ENCODE data around the gene GRIP2. TPM values are rescaled to one million over a fixed set of nuclear protein-coding genes. Genes with fewer than 3 reads are reported as not detected.

GRIP2 gene
- total and polyA plus RNA-seq, 9 donors = 1.1 to 19.4 (median 5.4) TPM

DNA sequence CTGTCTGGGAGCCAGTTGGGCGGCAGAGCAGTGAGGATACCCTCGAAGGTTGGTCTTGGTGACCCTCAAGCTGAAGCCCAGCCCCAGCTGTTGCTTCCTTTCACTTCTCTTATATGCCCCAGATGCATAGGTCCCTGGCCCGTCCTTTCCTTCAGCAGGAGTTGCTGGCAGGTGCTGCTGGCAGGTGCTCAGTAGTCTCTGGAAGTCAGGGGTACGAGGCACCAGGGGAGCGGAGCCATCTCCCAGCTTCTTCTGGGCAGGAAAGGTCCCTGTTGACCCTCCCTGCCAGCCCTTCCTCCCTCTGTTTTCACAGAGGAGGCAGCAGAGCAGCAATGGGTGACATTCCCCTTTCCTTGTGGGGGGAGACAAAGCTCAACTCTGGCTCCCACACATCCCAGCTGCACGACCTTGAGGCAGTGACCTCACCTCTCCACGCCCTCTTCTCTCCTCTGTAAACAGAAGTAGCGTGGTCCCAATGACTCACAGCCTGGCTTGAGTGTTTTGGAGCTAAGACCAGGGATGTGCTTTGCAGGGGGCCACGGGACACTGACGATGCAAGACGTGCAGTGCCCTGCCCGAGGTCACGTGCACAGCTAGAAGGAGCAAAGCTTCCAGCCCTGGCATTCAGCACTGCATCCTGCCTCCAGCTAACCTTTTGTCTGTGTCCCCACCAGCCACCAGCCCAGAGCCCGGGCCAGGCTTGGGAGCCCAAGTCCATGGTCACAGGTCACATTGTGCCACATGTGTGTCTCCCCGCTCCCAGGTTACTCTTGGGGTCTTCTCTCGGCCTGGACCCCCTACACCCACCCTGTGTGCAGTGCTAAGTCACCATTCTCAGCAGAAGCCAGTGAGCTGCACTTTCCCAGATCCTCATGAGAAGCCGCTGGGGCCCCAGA is 88.0 kb downstream of the GRIP2 start:
- peak; percentile 85 to 93 (median 89) for DNase-seq
- Histone ChIP-seq H3K9me3 (no peaks in the 10 kb centered on the region), H3K27ac (peak overlapping the region; percentile 88 to 92), H3K36me3 (no peaks in the 10 kb centered on the region), H3K27me3 (no peaks in the 10 kb centered on the region), H3K4me3 (no peak overlapping the region), H3K4me1 (ENCODE audit: insufficient read depth) (peaks cover 35% of the 10 kb centered on the region)
- TF ChIP-seq, protein P1, sequence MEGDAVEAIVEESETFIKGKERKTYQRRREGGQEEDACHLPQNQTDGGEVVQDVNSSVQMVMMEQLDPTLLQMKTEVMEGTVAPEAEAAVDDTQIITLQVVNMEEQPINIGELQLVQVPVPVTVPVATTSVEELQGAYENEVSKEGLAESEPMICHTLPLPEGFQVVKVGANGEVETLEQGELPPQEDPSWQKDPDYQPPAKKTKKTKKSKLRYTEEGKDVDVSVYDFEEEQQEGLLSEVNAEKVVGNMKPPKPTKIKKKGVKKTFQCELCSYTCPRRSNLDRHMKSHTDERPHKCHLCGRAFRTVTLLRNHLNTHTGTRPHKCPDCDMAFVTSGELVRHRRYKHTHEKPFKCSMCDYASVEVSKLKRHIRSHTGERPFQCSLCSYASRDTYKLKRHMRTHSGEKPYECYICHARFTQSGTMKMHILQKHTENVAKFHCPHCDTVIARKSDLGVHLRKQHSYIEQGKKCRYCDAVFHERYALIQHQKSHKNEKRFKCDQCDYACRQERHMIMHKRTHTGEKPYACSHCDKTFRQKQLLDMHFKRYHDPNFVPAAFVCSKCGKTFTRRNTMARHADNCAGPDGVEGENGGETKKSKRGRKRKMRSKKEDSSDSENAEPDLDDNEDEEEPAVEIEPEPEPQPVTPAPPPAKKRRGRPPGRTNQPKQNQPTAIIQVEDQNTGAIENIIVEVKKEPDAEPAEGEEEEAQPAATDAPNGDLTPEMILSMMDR (IDR thresholded peaks at IDR 0.05) = no peak
- no peak for TF ChIP-seq EP300 (IDR thresholded peaks at IDR 0.05)
- intact Hi-C loops (cut with DNase I) = loop anchor here in 3 of 4 donors (5.0 to 10.0 kb wide), 3 partner anchors 40 to 157 kb away; partner anchors contain the start of gene SLC6A6 (in 1 of the 3)
- WGBS, 3 donors = 19 to 25% (median 21%) methylated on average over 16 to 17 of the region's 17 CpGs

DNA sequence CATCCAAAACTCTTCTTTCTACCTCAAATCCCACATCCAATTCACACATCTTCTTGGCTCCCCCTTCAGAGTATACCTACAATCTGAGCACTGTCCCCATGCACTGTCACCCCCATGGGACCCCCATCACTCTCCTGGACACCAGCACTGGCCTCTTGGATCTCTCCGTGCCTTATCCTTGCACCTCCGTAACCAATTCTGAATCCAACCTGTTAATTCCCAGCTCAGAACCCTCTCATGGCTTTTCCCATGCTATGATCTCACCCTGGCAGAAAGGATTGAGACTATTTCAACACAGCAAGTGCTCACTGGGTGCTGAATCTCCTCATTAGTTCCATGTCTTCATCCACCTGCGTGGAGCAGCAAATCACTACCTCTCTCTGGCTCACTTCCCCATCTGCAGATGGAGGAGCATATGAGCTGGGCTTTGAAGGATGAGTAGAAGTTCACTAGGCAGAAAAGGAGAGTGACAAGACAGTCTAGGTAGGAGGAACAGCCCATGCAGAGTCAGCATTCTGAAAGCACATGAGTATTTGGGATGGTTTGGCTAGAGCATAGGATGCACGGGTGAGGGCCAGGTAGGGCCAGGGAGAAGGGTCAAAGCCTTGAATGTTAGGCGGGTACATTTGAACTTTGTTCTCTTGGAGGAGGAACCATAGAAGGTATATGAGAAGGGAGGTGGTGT is 89.1 kb downstream of the GRIP2 start:
- Histone ChIP-seq H3K27me3 (no peaks in the 10 kb centered on the region), H3K4me1 (ENCODE audit: insufficient read depth) (peaks cover 35% of the 10 kb centered on the region), H3K27ac (peak overlapping the region; percentile 88 to 92), H3K36me3 (no peaks in the 10 kb centered on the region), H3K9me3 (no peaks in the 10 kb centered on the region), H3K4me3 (no peak overlapping the region)
- TF ChIP-seq, protein P1 (IDR thresholded peaks at IDR 0.05) = no peak
- TF ChIP-seq POLR2A (IDR thresholded peaks at IDR 0.05) = no peak
- TF ChIP-seq EP300 (IDR thresholded peaks at IDR 0.05) = no peak
- 91 to 95% (median 94%) methylated on average over 5 of the region's 5 CpGs for WGBS, 3 donors
- intact Hi-C loops (cut with DNase I) = loop anchor here in 3 of 4 donors (5.0 to 10.0 kb wide), 3 partner anchors 39 to 156 kb away; partner anchors contain the start of gene SLC6A6 (in 1 of the 3)
- no peak for DNase-seq

- intact Hi-C loops (cut with DNase I) = loop anchor here in 3 of 4 donors (5.0 to 10.0 kb wide), 3 partner anchors 38 to 156 kb away; partner anchors contain the start of gene SLC6A6 (in 1 of the 3)
- peak overlapping the region in 1 of 2 donors; percentile 92 for H3K27ac ChIP-seq
- H3K4me1 ChIP-seq (ENCODE audit: insufficient read depth) = peaks cover 35% of the 10 kb centered on the region
Measured at GRCh38 chr3:14450506-14450905, 89.6 kb downstream of the GRIP2 start.

More at GRCh38 chr3:14450506-14450905, 89.6 kb downstream of the GRIP2 start:
- WGBS, 3 donors = 95 to 96% (median 96%) methylated on average over 3 of the region's 3 CpGs
- no peak overlapping the region for H3K4me3 ChIP-seq
- no peaks in the 10 kb centered on the region for H3K9me3 ChIP-seq
- TF ChIP-seq, protein P1 (IDR thresholded peaks at IDR 0.05) = no peak
- no peak for TF ChIP-seq EP300 (IDR thresholded peaks at IDR 0.05)
- no peak for TF ChIP-seq POLR2A (IDR thresholded peaks at IDR 0.05)
- no peak for DNase-seq
- H3K36me3 ChIP-seq = no peaks in the 10 kb centered on the region
- no peaks in the 10 kb centered on the region for H3K27me3 ChIP-seq

Data from ovary (tissue), 9 donors.